Muscle of arm (tissue), 12 donors: Measurements from ENCODE around the gene MAPK10. TPM values are rescaled to one million over a fixed set of nuclear protein-coding genes. Genes with fewer than 3 reads are reported as not detected.

Experiments used
- polyA plus RNA-seq, 12 donors: library from polyadenylated mRNA; unstranded; fragments of 120-200 nt; gene quantifications; one replicate each; pipeline ENCODE4 v1.2.1, GENCODE V29; 2013; ENCODE audit not compliant: insufficient read length in 12 of 12

MAPK10 gene
- polyA plus RNA-seq, 12 donors = 1.6 to 16.3 (median 4.6) TPM; not detected in 1

Other genes with a start within 250 kb of the MAPK10 start
- 10 to 100 TPM in 3 of 12 donors, 1 to 10 TPM in 8, not detected in 1; 2.8 to 42.5 (median 4.5) TPM for gene PTPN13, start 234.3 kb upstream of the MAPK10 start, polyA plus RNA-seq